Transverse colon (tissue), 4 donors: ENCODE measurements around the gene TPRG1L. TPM values are rescaled to one million over a fixed set of nuclear protein-coding genes. Genes with fewer than 3 reads are reported as not detected.

ENCODE experiments used
- DNase-seq: peaks from one replicate; pipeline ENCODE4 v3.0.0-alpha.2; 2019
- H3K27ac ChIP-seq, 4 donors: fragments of 200-600 bp; sonication (generic); 2 replicates each; pipeline ENCODE4 v1.5.1; 2016 to 2018; ENCODE audit warnings: inconsistent platforms in 4 of 4
- H3K27me3 ChIP-seq: fragments of 200-600 bp; sonication (generic); 2 replicates; pipeline ENCODE4 v1.5.1; 2017; ENCODE audit warnings: inconsistent platforms
- H3K36me3 ChIP-seq, 4 donors: fragments of 200-600 bp; sonication (generic); 2 replicates each; pipeline ENCODE4 v1.5.1; 2017 to 2019; ENCODE audit warnings: inconsistent platforms in 4 of 4
- H3K4me1 ChIP-seq, 4 donors: fragments of 200-600 bp; sonication (generic); 2 replicates each; pipeline ENCODE4 v1.5.1; 2017 to 2020; ENCODE audit warnings: inconsistent platforms in 4 of 4
- H3K4me3 ChIP-seq, 4 donors: fragments of 200-600 bp; sonication (generic); 1 replicate in 1 of 4; 2 replicates in 3 of 4; pipeline versions ENCODE4 v1.5.1 to v1.6.1; 2017 to 2019; ENCODE audit warnings: inconsistent platforms in 4 of 4
- H3K9me3 ChIP-seq, 2 donors: fragments of 200-600 bp; sonication (generic); 2 replicates each; pipeline ENCODE4 v1.5.1; 2017 to 2019; ENCODE audit warnings: inconsistent platforms in 2 of 2
- EP300 ChIP-seq: sonication (generic); formaldehyde crosslinking; IDR thresholded peaks from one replicate; pipeline ENCODE4 v1.6.1; 2017; ENCODE audit warnings: antibody characterized with exemption, low read depth
- POLR2A ChIP-seq: fragments of 450-650 bp; IDR thresholded peaks from one replicate; pipeline ENCODE4 v1.6.1; 2016; ENCODE audit warnings: antibody characterized with exemption, mild to moderate bottlenecking, moderate library complexity
- POLR2AphosphoS5 ChIP-seq, 3 donors: sonication (generic); formaldehyde crosslinking; IDR thresholded peaks; one replicate each; pipeline ENCODE4 v1.6.1; 2016; ENCODE audit warnings: antibody characterized with exemption in 3 of 3
- WGBS, 2 donors: methylation state at CpG; one replicate each; pipeline ENCODE4 v1.1.5; 2018; ENCODE audit warnings: low coverage in 1 of 2; 5-methylcytosine and 5-hydroxymethylcytosine counted together
- in situ Hi-C, 4 donors: fragments of 200-750 bp; cut with MboI; loops; one replicate each; pipeline versions ENCODE4 v1.15.0 to v1.15.1; 2017; ENCODE audit warnings: low sequenced_read_pairs in 3 of 4, low pct_ligation_motif_present in 1 of 4, low pct_unique_long_range_greater_than_20kb in 1 of 4
- intact Hi-C: fragments of 100-400 bp; cut with DNase I; formaldehyde crosslinking; loops from one replicate; pipeline ENCODE4 v1.15.1; 2023; ENCODE audit warnings: low total_unique reads
- total RNA-seq, 4 donors: library from RNA; depleted of rRNA; stranded (reverse); fragments of >200 nt; gene quantifications; one replicate each; pipeline ENCODE4 v1.1.0, GENCODE V29; 2016
- TF ChIP-seq, protein P1 (sequence below), 5 experiments: fragments of 200-600 bp in 3 of 5; fragments of 450-650 bp in 2 of 5; sonication (generic) in 3 of 5; IDR thresholded peaks; 1 replicate in 2 of 5; 2 replicates in 3 of 5; pipeline ENCODE4 v1.5.1; 2016 to 2017; ENCODE audit warnings: antibody characterized with exemption in 5 of 5, inconsistent platforms in 3 of 5, mild to moderate bottlenecking in 2 of 5, moderate library complexity in 1 of 5

TPRG1L gene
- total RNA-seq, 4 donors from 2014 or later = 24.5 to 86.8 (median 56.0) TPM

DNA sequence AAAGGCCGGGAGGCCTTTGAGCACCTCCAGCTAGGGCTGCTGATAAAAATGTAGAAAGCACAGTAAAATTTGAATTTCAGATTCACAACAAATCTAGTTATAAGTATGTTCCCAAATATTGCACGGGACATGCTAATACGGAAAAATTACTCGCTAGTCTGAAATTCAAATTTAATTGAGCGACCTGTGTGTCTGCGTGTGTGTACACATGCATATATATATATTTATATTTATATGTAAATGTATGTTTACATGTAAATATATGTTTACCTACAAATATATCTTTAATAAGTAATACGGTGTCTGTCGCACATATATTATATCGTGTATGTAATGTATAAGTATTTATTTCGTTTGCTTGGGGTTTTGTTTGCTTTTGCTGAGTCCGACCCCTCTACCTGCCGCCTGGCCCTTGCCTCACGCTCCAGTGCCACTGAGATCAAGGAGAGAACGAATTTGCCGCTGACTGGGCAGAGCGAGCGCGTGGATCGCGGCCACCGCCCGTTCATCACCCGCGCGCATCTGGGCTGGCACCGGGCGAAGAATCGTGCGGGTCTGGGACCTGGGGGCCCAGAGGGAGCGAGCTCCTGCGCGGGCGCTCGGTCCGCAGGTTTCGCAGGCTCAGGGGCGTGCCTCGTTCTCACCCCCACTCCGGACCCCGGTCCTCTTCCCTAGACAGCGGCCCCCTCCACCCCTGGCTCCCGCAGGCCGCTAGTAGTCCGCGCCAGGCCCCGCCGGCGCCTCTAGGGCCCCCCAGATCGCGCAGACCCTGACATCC is 25.6 kb downstream of the TPRG1L start:
- intact Hi-C loops = no loop called here
- TF ChIP-seq, protein P1, sequence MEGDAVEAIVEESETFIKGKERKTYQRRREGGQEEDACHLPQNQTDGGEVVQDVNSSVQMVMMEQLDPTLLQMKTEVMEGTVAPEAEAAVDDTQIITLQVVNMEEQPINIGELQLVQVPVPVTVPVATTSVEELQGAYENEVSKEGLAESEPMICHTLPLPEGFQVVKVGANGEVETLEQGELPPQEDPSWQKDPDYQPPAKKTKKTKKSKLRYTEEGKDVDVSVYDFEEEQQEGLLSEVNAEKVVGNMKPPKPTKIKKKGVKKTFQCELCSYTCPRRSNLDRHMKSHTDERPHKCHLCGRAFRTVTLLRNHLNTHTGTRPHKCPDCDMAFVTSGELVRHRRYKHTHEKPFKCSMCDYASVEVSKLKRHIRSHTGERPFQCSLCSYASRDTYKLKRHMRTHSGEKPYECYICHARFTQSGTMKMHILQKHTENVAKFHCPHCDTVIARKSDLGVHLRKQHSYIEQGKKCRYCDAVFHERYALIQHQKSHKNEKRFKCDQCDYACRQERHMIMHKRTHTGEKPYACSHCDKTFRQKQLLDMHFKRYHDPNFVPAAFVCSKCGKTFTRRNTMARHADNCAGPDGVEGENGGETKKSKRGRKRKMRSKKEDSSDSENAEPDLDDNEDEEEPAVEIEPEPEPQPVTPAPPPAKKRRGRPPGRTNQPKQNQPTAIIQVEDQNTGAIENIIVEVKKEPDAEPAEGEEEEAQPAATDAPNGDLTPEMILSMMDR (IDR thresholded peaks at IDR 0.05) = no peak
- TF ChIP-seq POLR2A (no peak), EP300 (no peak), POLR2AphosphoS5 (IDR thresholded peaks at IDR 0.05) (peak; percentile 13 to 59 (median 57))
- Histone ChIP-seq H3K9me3 (no peaks in the 10 kb centered on the region), H3K4me3 (peak overlapping the region in 3 of 4 donors; percentile 85 to 93 (median 86)), H3K4me1 (peaks cover 12 to 43% (median 35%) of the 10 kb centered on the region in 4 donors), H3K27me3 (peaks cover 54% of the 10 kb centered on the region), H3K36me3 (peaks cover 0 to 15% (median 5%) of the 10 kb centered on the region in 4 donors), H3K27ac (no peak overlapping the region)
- DNase-seq = no peak
- WGBS, 2 donors = 18 to 29% methylated on average over 13 to 44 of the region's 50 CpGs
- in situ Hi-C loops = no loop called here

DNA sequence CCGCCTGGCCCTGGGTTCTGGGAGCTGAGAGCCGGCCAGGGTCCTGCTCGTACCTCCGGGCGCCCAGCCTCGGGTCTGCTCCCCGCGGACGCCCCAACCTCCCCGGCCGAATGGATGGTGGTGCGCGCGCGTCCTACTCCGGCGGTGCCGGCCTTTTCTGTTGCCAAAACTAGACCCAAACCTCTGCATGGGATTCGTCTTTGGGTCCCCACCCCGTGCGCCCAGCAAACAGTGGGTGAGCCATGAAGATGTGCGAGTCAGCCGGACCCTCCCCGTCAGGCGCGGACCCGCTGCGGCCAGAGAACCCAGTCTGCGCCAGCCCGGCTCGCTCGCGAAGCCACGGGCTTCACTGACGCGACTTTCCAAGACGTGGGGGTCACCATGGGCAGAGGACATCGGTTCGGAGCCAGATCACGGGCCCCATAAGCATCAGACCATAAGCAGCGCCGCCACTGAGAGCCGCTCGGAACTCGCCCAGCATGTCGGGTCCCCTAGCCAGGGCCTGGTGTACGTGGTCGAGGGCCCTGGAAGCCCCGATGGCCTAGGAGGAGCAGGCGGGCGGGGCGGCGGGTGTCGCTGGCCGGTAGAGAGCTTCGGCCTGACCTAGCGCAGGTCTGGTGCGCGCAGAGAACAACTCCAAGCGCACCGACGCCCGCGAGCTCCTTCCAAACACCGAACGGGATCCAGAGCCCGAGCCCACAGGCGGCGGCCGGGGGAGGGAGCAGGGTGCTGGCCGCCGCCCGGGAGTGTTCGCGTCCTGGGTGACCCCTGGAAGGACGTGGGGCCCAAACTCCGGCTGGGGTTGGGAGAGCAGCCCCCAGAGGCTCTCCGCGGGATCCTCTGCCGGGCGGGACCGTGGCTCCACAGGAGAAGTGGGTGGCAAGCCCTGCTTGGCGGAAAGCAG is 26.5 kb downstream of the TPRG1L start:
- TF ChIP-seq, protein P1 (IDR thresholded peaks at IDR 0.05) = no peak
- TF ChIP-seq POLR2AphosphoS5 (IDR thresholded peaks at IDR 0.05) (no peak), POLR2A (no peak), EP300 (no peak)
- H3K27me3 ChIP-seq = peaks cover 63% of the 10 kb centered on the region
- H3K9me3 ChIP-seq = no peaks in the 10 kb centered on the region
- in situ Hi-C loops (no loop called here), intact Hi-C loops (no loop called here)
- no peak for DNase-seq
- H3K4me3 ChIP-seq = peak overlapping the region in 2 of 4 donors; percentile 35 to 93
- H3K27ac ChIP-seq = no peak overlapping the region
- peaks cover 0 to 11% (median 5%) of the 10 kb centered on the region in 4 donors for H3K36me3 ChIP-seq
- peaks cover 12 to 43% (median 35%) of the 10 kb centered on the region in 4 donors for H3K4me1 ChIP-seq
- 16% methylated on average over 38 of the region's 83 CpGs; no CpG with 5 or more reads in 1 of the 2 donors for WGBS, 2 donors

DNA sequence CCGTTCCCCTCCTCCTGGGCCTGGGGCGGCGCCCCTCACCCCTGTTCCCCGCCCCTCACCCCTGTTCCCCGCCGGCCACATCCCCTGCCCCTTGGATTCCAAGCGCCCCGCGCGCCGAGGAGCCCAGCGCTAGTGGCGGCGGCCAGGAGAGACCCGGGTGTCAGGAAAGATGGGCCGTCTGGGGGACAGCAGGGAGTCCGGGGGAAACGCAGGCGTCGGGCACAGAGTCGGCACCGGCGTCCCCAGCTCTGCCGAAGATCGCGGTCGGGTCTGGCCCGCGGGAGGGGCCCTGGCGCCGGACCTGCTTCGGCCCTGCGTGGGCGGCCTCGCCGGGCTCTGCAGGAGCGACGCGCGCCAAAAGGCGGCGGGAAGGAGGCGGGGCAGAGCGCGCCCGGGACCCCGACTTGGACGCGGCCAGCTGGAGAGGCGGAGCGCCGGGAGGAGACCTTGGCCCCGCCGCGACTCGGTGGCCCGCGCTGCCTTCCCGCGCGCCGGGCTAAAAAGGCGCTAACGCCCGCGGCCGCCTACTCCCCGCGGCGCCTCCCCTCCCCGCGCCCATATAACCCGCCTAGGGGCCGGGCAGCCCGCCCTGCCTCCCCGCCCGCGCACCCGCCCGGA is 27.2 kb downstream of the TPRG1L start, which contains the start of gene TP73:
TP73 (plus strand) TSS at position 587 of the 618 bp plus-strand sequence. CDS start 29,850 bp downstream, outside the sequence.
- DNase-seq = no peak
- WGBS, 2 donors = 7% methylated on average over 19 of the region's 80 CpGs; no CpG with 5 or more reads in 1 of the 2 donors

More for the DNA sequence above, 27.2 kb downstream of the TPRG1L start, which contains the start of gene TP73:
- in situ Hi-C loops (no loop called here), intact Hi-C loops (no loop called here)
- TF ChIP-seq EP300 (no peak), POLR2AphosphoS5 (IDR thresholded peaks at IDR 0.05) (no peak), POLR2A (no peak)
- TF ChIP-seq, protein P1 (IDR thresholded peaks at IDR 0.05) = no peak
- H3K4me1 ChIP-seq = peaks cover 12 to 43% (median 35%) of the 10 kb centered on the region in 4 donors
- H3K36me3 ChIP-seq = peaks cover 0 to 3% (median under 1%) of the 10 kb centered on the region in 4 donors
- H3K9me3 ChIP-seq = no peaks in the 10 kb centered on the region
- peak within 1 kb of the TSS in 3 of 4 donors; percentile 8 to 46 (median 35) for H3K4me3 ChIP-seq
- H3K27me3 ChIP-seq = peaks cover 70% of the 10 kb centered on the region
- H3K27ac ChIP-seq = no peak within 1 kb of the TSS
